ENCODE data around the gene ISG20L2.

ISG20L2 gene

GRCh38 chr1:156728599-156729462, at the start of gene ISG20L2:
Gene ISG20L2 (minus strand): TSS chr1:156728766. CDS start chr1:156727652, 1,114 bp downstream.
- H3K27ac ChIP-seq (ENCODE audit: low read length) = peak within 1 kb of the TSS; percentile 99
- no peaks in the 10 kb centered on the region for H3K9me3 ChIP-seq (ENCODE audit: control insufficient read depth in 2 of 2, low read length in 2 of 2)
- H3K36me3 ChIP-seq (ENCODE audit: control insufficient read depth in 2 of 2, insufficient read depth in 2 of 2, low read length in 2 of 2) = peaks cover 17 to 25% of the 10 kb centered on the region in 2 donors
- H3K9ac ChIP-seq (ENCODE audit: low read length in 2 of 2) = peak within 1 kb of the TSS; percentile 96 to 99
- no peaks in the 10 kb centered on the region for H3K27me3 ChIP-seq (ENCODE audit: control insufficient read depth in 1 of 2, insufficient read depth in 2 of 2, low read length in 2 of 2)
- H3K4me1 ChIP-seq (ENCODE audit: control insufficient read depth, insufficient read depth, low read length) = peaks cover 39% of the 10 kb centered on the region
- peak within 1 kb of the TSS; percentile 88 to 99 for H3K4me3 ChIP-seq (ENCODE audit: low read length in 2 of 2)

- Histone ChIP-seq H3K9ac (ENCODE audit: low read length in 2 of 2) (no peak overlapping the region), H3K9me3 (ENCODE audit: control insufficient read depth in 2 of 2, low read length in 2 of 2) (no peaks in the 10 kb centered on the region), H3K4me3 (ENCODE audit: low read length in 2 of 2) (no peak overlapping the region), H3K36me3 (ENCODE audit: control insufficient read depth in 2 of 2, insufficient read depth in 2 of 2, low read length in 2 of 2) (peaks cover 2% of the 10 kb centered on the region in 2 donors), H3K27ac (ENCODE audit: low read length) (no peak overlapping the region), H3K4me1 (ENCODE audit: control insufficient read depth, insufficient read depth, low read length) (peaks cover 17% of the 10 kb centered on the region), H3K27me3 (ENCODE audit: control insufficient read depth in 1 of 2, insufficient read depth in 2 of 2, low read length in 2 of 2) (no peaks in the 10 kb centered on the region)
These were observed 49.0 kb upstream of the ISG20L2 start for GRCh38 chr1:156777573-156777972.

DNA sequence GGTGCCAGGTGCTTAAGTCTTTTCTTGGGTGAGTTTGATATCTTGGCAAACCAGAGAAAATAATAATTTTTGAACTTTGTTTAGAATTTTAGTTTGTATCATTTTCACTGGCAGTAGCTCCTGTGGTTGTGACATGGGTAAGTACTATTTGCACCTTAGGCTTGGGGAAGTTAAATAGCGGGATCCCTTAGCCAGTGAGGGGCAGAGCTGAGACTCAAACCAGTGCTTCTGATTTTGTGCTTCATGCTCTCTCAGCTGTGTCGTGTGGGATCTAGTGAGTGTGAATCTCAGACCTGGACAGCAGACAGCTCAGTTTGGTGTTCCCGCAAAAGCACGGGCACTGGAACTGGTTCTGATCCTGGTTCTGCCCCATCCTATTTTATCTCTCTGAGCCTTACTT, 48.4 kb upstream of the ISG20L2 start:
- peaks cover 17% of the 10 kb centered on the region for H3K4me1 ChIP-seq (ENCODE audit: control insufficient read depth, insufficient read depth, low read length)
- no peak overlapping the region for H3K27ac ChIP-seq (ENCODE audit: low read length)
- H3K9ac ChIP-seq (ENCODE audit: low read length in 2 of 2) = no peak overlapping the region
- no peak overlapping the region for H3K4me3 ChIP-seq (ENCODE audit: low read length in 2 of 2)
- no peaks in the 10 kb centered on the region for H3K27me3 ChIP-seq (ENCODE audit: control insufficient read depth in 1 of 2, insufficient read depth in 2 of 2, low read length in 2 of 2)
- peaks cover 0 to 2% of the 10 kb centered on the region in 2 donors for H3K36me3 ChIP-seq (ENCODE audit: control insufficient read depth in 2 of 2, insufficient read depth in 2 of 2, low read length in 2 of 2)
- no peaks in the 10 kb centered on the region for H3K9me3 ChIP-seq (ENCODE audit: control insufficient read depth in 2 of 2, low read length in 2 of 2)

GRCh38 chr1:156775799-156776198, 47.2 kb upstream of the ISG20L2 start:
- H3K27ac ChIP-seq (ENCODE audit: low read length) = no peak overlapping the region

GRCh38 chr1:156773607-156774006, 45.0 kb upstream of the ISG20L2 start:
- H3K36me3 ChIP-seq (ENCODE audit: control insufficient read depth in 2 of 2, insufficient read depth in 2 of 2, low read length in 2 of 2) = peaks cover 4 to 9% of the 10 kb centered on the region in 2 donors
- no peaks in the 10 kb centered on the region for H3K9me3 ChIP-seq (ENCODE audit: control insufficient read depth in 2 of 2, low read length in 2 of 2)
- peak overlapping the region; percentile 53 for H3K27ac ChIP-seq (ENCODE audit: low read length)
- no peak overlapping the region for H3K9ac ChIP-seq (ENCODE audit: low read length in 2 of 2)
- peaks cover 42% of the 10 kb centered on the region for H3K4me1 ChIP-seq (ENCODE audit: control insufficient read depth, insufficient read depth, low read length)
- peak overlapping the region in 1 of 2 donors; percentile 29 for H3K4me3 ChIP-seq (ENCODE audit: low read length in 2 of 2)
- H3K27me3 ChIP-seq (ENCODE audit: control insufficient read depth in 1 of 2, insufficient read depth in 2 of 2, low read length in 2 of 2) = no peaks in the 10 kb centered on the region

More at GRCh38 chr1:156775799-156776198, 47.2 kb upstream of the ISG20L2 start:
- peaks cover 27% of the 10 kb centered on the region for H3K4me1 ChIP-seq (ENCODE audit: control insufficient read depth, insufficient read depth, low read length)
- peaks cover 4 to 6% of the 10 kb centered on the region in 2 donors for H3K36me3 ChIP-seq (ENCODE audit: control insufficient read depth in 2 of 2, insufficient read depth in 2 of 2, low read length in 2 of 2)
- no peak overlapping the region for H3K4me3 ChIP-seq (ENCODE audit: low read length in 2 of 2)
- H3K27me3 ChIP-seq (ENCODE audit: control insufficient read depth in 1 of 2, insufficient read depth in 2 of 2, low read length in 2 of 2) = no peaks in the 10 kb centered on the region
- H3K9ac ChIP-seq (ENCODE audit: low read length in 2 of 2) = no peak overlapping the region
- no peaks in the 10 kb centered on the region for H3K9me3 ChIP-seq (ENCODE audit: control insufficient read depth in 2 of 2, low read length in 2 of 2)

DNA sequence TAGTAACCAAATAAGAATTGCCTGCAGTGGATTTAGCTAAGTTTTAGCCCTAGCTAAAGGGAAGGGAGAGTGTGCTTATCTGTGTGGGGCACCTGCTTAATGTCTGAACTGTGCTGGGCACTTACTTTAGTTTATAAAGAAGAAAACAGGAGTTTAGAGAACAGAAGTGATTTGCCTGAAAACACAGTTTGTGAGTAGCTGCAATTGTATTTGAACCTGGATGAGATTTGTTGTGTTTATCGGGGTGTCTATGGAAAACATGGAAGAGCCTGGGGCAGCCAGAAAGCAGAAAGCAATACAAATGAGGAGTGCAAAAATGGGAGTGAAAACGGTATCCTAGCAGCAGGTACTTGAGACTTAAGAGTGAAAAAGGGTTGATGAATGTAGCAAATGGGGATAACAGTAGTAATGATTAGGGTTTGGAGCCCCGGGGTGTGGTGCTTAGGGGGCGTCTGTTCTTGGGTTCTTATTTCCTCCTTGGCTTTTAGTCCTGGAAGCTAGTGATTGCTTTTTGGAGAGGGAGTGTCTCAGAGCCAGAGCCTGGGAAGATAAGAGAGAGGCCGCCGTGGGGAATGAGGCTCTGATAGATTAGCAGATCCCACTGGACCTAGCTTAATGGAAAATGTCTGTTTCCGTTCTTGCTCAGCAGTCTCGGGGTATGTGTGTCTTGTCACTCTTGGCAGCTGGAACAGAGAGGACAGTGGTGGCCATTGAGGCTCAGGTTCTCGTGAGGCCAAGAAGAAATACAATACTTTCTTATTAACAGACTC, 44.3 kb upstream of the ISG20L2 start:
- Histone ChIP-seq H3K4me1 (ENCODE audit: control insufficient read depth, insufficient read depth, low read length) (peaks cover 46% of the 10 kb centered on the region), H3K9me3 (ENCODE audit: control insufficient read depth in 2 of 2, low read length in 2 of 2) (no peaks in the 10 kb centered on the region), H3K27me3 (ENCODE audit: control insufficient read depth in 1 of 2, insufficient read depth in 2 of 2, low read length in 2 of 2) (no peaks in the 10 kb centered on the region), H3K36me3 (ENCODE audit: control insufficient read depth in 2 of 2, insufficient read depth in 2 of 2, low read length in 2 of 2) (peaks cover 4 to 9% of the 10 kb centered on the region in 2 donors), H3K4me3 (ENCODE audit: low read length in 2 of 2) (peak overlapping the region in 1 of 2 donors; percentile 29), H3K9ac (ENCODE audit: low read length in 2 of 2) (peak overlapping the region; percentile 14 to 16), H3K27ac (ENCODE audit: low read length) (peak overlapping the region; percentile 53)

DNA sequence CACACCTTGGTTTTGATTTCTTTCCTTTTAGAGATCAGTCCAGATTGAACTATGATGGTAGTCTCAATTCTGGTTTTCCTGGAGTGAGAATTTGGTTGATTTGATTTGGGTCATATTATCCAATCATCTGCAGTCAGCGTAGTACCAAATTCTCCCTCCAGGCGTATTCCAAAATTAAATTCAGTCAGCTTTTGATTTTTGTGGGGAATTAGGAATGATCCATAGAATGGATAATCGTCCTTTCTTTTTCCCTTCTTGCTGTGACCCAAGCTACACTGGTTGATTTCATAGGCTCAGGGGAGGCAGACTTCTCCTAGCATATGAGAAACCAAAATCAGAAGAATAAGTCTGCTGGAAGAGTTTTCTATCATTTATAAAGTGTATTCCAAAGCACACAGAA, 43.7 kb upstream of the ISG20L2 start:
- H3K27ac ChIP-seq (ENCODE audit: low read length) = peak overlapping the region; percentile 53

GRCh38 chr1:156768610-156769295, 40.2 kb upstream of the ISG20L2 start:
- no peak overlapping the region for H3K27ac ChIP-seq (ENCODE audit: low read length)
- peaks cover 4 to 9% of the 10 kb centered on the region in 2 donors for H3K36me3 ChIP-seq (ENCODE audit: control insufficient read depth in 2 of 2, insufficient read depth in 2 of 2, low read length in 2 of 2)
- no peaks in the 10 kb centered on the region for H3K27me3 ChIP-seq (ENCODE audit: control insufficient read depth in 1 of 2, insufficient read depth in 2 of 2, low read length in 2 of 2)
- no peaks in the 10 kb centered on the region for H3K9me3 ChIP-seq (ENCODE audit: control insufficient read depth in 2 of 2, low read length in 2 of 2)
- H3K4me3 ChIP-seq (ENCODE audit: low read length in 2 of 2) = peak overlapping the region; percentile 67 to 97
- peak overlapping the region; percentile 99 for H3K9ac ChIP-seq (ENCODE audit: low read length in 2 of 2)
- H3K4me1 ChIP-seq (ENCODE audit: control insufficient read depth, insufficient read depth, low read length) = peaks cover 49% of the 10 kb centered on the region

More for the DNA sequence above, 43.7 kb upstream of the ISG20L2 start:
- peaks cover 4 to 9% of the 10 kb centered on the region in 2 donors for H3K36me3 ChIP-seq (ENCODE audit: control insufficient read depth in 2 of 2, insufficient read depth in 2 of 2, low read length in 2 of 2)
- no peaks in the 10 kb centered on the region for H3K9me3 ChIP-seq (ENCODE audit: control insufficient read depth in 2 of 2, low read length in 2 of 2)
- H3K9ac ChIP-seq (ENCODE audit: low read length in 2 of 2) = peak overlapping the region in 1 of 2 donors; percentile 16
- H3K27me3 ChIP-seq (ENCODE audit: control insufficient read depth in 1 of 2, insufficient read depth in 2 of 2, low read length in 2 of 2) = no peaks in the 10 kb centered on the region
- no peak overlapping the region for H3K4me3 ChIP-seq (ENCODE audit: low read length in 2 of 2)
- H3K4me1 ChIP-seq (ENCODE audit: control insufficient read depth, insufficient read depth, low read length) = peaks cover 42% of the 10 kb centered on the region

DNA sequence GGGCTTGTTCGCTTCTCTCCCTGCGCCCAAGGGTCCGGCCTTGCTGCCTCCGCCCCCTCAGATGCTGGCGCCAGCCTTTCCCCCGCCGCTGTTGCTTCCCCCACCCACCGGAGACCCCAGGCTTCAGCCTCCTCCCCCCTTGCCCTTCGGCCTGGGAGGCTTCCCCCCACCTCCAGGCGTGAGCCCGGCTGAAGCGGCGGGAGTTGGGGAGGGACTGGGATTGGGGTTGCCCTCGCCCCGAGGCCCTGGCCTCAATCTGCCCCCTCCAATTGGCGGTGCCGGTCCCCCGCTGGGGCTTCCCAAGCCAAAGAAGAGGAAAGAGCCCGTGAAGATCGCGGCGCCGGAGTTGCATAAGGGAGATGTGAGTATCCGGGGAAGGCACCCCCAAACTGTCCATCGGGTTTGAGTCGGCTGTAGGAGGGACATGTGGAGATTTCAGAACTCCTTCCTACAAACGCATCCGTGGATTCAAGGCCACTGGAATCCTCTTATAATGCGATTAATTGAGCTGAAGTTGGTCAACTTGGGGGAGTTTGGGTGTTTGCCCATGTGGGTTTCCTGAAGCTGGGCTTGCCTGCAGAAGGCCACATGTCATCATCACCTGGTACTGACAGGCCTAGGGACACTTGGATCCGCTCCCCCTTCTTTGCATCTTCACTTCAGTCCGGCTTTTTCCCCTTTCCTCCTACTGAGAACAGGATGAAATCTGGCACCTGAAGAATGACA, 39.5 kb upstream of the ISG20L2 start:
- H3K36me3 ChIP-seq (ENCODE audit: control insufficient read depth in 2 of 2, insufficient read depth in 2 of 2, low read length in 2 of 2) = peaks cover 4 to 7% of the 10 kb centered on the region in 2 donors
- peak overlapping the region; percentile 99 for H3K9ac ChIP-seq (ENCODE audit: low read length in 2 of 2)
- H3K4me3 ChIP-seq (ENCODE audit: low read length in 2 of 2) = peak overlapping the region; percentile 67 to 97
- H3K27ac ChIP-seq (ENCODE audit: low read length) = peak overlapping the region; percentile 95
- peaks cover 44% of the 10 kb centered on the region for H3K4me1 ChIP-seq (ENCODE audit: control insufficient read depth, insufficient read depth, low read length)
- H3K9me3 ChIP-seq (ENCODE audit: control insufficient read depth in 2 of 2, low read length in 2 of 2) = no peaks in the 10 kb centered on the region
- H3K27me3 ChIP-seq (ENCODE audit: control insufficient read depth in 1 of 2, insufficient read depth in 2 of 2, low read length in 2 of 2) = no peaks in the 10 kb centered on the region

Data from stomach smooth muscle (tissue), 2 donors.